GM10248 (cell line): Measurements from ENCODE around the gene ASAP2.

Source experiments
- CTCF ChIA-PET: fragments of 300-600 bp; sonication (Branson Sonifier 250); formaldehyde crosslinking; extraction: SDS; loops from one replicate; lab custom pipeline; 2021; ENCODE audit warnings: antibody characterized with exemption; lab: Yijun Ruan, JAX
- POLR2A ChIA-PET: fragments of 350-650 bp; sonication (Branson Sonifier 250); formaldehyde crosslinking; extraction: SDS; loops from one replicate; lab custom pipeline; 2020; ENCODE audit warnings: antibody characterized with exemption; lab: Yijun Ruan, JAX
- DNase-seq: peaks from one replicate; pipeline ENCODE4 v3.0.0; 2012; ENCODE audit errors: extremely low spot score
- CTCF ChIP-seq: IDR thresholded peaks from 2 replicates; pipeline ENCODE4 v1.5.1; 2012; ENCODE audit warnings: mild to moderate bottlenecking, low read depth; ENCODE audit errors: extremely low read depth, missing control alignments, control extremely low read depth

ASAP2 gene

GRCh38 chr2:9430316-9431293, 224.0 kb downstream of the ASAP2 start:
- no peak for DNase-seq
- TF ChIP-seq CTCF: no peak
- ChIA-PET CTCF (interaction anchor here (1.5 kb wide), 1 partner anchor 34 kb away, joined by 3 read pairs; no protein-coding TSS in a partner anchor), POLR2A (no interaction called here)

GRCh38 chr2:9434489-9434888, 227.9 kb downstream of the ASAP2 start:
- DNase-seq: no peak
- POLR2A ChIA-PET: no interaction called here
- CTCF ChIA-PET: interaction anchor here (0.8 to 1.5 kb wide), 3 partner anchors 9 to 17 kb away, joined by 3 to 4 read pairs (median 3); no protein-coding TSS in a partner anchor

GRCh38 chr2:9439536-9439935, 232.9 kb downstream of the ASAP2 start:
- CTCF ChIA-PET: no interaction called here
- no peak for DNase-seq

More at GRCh38 chr2:9434489-9434888, 227.9 kb downstream of the ASAP2 start:
- TF ChIP-seq CTCF: no peak

GRCh38 chr2:9440058-9440727, 233.6 kb downstream of the ASAP2 start:
- no peak for DNase-seq
- no peak for TF ChIP-seq CTCF
- POLR2A ChIA-PET: no interaction called here
- CTCF ChIA-PET: no interaction called here

More at GRCh38 chr2:9439536-9439935, 232.9 kb downstream of the ASAP2 start:
- POLR2A ChIA-PET: no interaction called here
- no peak for TF ChIP-seq CTCF

GRCh38 chr2:9441556-9441955, 234.9 kb downstream of the ASAP2 start:
- POLR2A ChIA-PET: no interaction called here
- CTCF ChIA-PET: no interaction called here
- no peak for TF ChIP-seq CTCF
- no peak for DNase-seq

GRCh38 chr2:9443526-9443925, 236.9 kb downstream of the ASAP2 start:
- no peak for DNase-seq
- POLR2A ChIA-PET: interaction anchor here (0.6 kb wide), 1 partner anchor 307 kb away, joined by 5 read pairs; no protein-coding TSS in a partner anchor
- TF ChIP-seq CTCF: no peak
- CTCF ChIA-PET: interaction anchor here (1.1 kb wide), 1 partner anchor 9 kb away, joined by 3 read pairs; no protein-coding TSS in a partner anchor
